IPS-NIHi7 (cell line): ENCODE results near the gene TTC7B.
"Not testable (repeated sequence)": the region's sequence is repeated elsewhere in the genome, so short reads cannot be mapped to it uniquely, and the experiment has no call there.

Experiments used
- DNase-seq: peaks from one replicate; pipeline ENCODE4 v3.0.0; 2012; ENCODE audit warnings: mixed read lengths; ENCODE audit errors: extremely low spot score

Gene TTC7B, protein sequence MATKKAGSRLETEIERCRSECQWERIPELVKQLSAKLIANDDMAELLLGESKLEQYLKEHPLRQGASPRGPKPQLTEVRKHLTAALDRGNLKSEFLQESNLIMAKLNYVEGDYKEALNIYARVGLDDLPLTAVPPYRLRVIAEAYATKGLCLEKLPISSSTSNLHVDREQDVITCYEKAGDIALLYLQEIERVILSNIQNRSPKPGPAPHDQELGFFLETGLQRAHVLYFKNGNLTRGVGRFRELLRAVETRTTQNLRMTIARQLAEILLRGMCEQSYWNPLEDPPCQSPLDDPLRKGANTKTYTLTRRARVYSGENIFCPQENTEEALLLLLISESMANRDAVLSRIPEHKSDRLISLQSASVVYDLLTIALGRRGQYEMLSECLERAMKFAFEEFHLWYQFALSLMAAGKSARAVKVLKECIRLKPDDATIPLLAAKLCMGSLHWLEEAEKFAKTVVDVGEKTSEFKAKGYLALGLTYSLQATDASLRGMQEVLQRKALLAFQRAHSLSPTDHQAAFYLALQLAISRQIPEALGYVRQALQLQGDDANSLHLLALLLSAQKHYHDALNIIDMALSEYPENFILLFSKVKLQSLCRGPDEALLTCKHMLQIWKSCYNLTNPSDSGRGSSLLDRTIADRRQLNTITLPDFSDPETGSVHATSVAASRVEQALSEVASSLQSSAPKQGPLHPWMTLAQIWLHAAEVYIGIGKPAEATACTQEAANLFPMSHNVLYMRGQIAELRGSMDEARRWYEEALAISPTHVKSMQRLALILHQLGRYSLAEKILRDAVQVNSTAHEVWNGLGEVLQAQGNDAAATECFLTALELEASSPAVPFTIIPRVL

DNA sequence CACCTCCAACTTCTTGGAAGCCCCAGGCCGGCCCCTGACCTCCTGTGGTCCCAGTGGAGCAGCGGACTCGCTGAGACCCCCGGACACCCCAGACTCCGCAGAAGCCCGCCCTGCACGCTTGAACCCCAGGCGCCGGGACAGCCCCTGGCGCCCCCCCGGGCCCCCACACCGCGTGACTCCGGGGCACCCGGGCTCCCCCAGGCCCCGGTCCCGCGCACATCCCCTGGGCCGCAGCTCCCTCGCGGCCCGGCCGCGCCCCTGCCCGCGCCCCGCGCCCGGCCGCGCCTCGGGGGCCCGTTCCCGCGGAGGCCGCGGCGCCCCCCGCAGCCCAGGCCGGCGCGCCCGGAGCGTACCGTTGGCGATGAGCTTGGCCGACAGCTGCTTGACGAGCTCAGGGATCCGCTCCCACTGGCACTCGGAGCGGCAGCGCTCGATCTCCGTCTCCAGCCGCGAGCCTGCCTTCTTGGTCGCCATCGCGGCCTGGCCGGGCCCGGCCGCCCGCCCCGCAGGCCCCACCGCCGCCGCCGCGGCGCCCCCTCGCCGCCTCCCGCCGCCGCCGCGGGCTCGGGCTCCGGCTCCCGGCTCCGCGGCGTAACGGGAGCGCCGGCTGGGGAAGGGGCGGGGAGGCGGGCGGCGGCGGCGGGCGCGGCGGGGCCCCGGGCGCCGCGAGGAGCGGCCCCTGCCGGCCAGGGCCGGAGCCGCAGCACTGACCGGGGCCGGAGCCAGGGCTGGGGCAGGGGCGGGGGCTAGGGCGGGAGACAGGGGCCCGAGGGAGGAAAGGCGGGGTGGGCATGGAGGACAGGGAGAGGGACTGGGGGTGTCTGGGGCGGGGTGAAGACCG is at the start of gene TTC7B:
TSS of gene TTC7B (minus strand) at position 609 of the 841 bp plus-strand sequence. CDS start at position 474, 135 bp downstream.
- DNase-seq: peak; percentile 93

GRCh38 chr14:90864741-90865140 is 48.5 kb upstream of the TTC7B start:
- no peak for DNase-seq

DNA sequence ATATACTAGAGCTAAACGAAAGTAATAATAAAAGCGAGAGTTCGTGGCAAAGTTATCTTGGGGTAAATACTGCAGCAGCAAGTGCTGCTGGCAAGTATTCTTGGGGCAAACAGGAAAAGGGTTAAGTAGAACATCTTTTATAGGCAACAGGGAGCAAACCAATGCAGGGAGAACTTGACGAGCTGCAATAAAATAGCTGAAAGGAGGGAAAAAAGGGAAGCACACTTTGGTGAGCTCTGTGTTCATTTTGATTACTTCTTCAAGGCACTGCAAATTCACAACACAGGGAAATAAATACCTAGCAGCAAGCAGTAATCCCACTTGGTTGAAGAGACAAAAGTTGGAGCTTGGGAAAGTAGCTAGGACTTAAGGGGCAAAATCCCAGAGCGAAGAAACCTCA is 42.3 kb upstream of the TTC7B start:
- no peak for DNase-seq

GRCh38 chr14:90857866-90858265 is 41.6 kb upstream of the TTC7B start:
- no peak for DNase-seq

GRCh38 chr14:90856115-90856514 is 39.9 kb upstream of the TTC7B start:
- not testable (repeated sequence) for DNase-seq

GRCh38 chr14:90853116-90853515 is 36.9 kb upstream of the TTC7B start:
- no peak for DNase-seq

DNA sequence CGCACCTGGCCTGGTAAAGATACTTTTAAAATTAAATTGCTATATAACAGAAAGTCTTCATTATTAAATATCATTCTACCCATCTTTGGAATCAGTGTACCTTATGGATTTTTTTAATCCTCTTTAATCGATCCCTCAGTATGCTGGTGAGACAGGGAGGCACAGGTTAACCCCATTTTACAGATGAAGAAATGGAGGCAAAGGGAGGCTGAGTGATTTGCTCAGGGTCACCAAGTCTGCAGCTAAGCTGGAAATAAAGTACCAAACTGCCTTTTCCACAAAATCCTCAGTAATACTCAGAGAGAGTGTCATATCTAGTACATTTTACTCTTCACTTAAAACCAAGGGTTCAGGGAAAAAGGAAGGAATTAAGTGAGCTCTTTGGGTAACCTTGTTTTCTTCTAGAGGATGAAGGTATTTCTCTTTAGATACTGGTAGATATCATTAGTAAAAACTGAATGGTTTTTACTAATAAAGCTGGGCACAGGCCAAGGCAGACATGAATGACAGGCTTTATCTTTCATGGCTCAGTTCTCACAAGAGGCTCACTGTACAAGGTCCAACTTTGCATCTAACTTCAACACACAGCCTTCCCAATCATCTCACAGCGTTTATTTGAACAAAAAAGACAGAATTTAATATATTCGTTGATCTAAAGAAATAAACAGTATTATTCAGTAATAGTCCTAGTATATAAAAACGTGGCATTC is 35.3 kb upstream of the TTC7B start:
- DNase-seq: no peak

GRCh38 chr14:90850487-90850886 is 34.3 kb upstream of the TTC7B start:
- peak; percentile 56 for DNase-seq

- DNase-seq: no peak
Measured at GRCh38 chr14:90849787-90850444, 33.7 kb upstream of the TTC7B start.

DNA sequence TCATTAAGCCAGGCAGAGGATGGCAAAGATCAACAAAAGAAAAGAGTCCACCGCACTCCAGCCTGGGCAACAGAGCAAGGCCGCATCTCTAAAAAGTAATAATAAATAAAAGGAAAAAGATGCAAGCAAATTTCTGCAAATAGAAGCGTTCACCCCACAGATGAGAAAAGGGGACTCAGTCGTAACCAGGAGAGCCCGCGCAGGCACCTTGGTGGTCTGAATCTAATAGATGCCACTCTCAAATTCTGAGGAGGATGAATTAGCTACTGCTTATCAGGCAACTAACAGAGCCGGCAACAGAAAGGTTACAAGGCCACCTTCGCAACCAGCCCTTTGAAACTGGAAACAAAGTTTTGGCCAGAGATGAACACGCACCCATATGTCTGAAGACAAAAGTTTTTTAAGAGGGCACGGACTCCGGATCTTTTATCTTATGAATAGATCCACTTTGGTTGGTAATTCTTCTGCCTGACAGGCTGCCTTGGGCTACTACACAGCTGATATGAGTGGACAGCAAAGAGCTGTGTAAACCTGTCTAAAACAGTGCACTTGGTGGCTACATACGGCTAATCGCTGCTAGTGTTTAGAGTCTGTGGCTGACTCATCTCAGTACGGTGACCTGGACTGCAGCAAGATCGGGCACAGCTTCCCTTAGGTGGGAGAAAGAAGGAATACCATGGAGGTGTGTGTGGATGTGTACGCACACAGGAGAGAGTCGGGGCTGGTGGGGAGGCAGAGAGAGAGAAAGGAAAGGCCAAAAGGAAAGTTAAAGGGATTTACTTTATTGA is 32.9 kb upstream of the TTC7B start:
- DNase-seq: no peak

GRCh38 chr14:90846511-90846910 is 30.3 kb upstream of the TTC7B start:
- no peak for DNase-seq

- no peak for DNase-seq
Measured at GRCh38 chr14:90844321-90844720, 28.1 kb upstream of the TTC7B start.

GRCh38 chr14:90842726-90843125 is 26.5 kb upstream of the TTC7B start:
- DNase-seq: no peak

- not testable (repeated sequence) for DNase-seq
Measured at GRCh38 chr14:90840667-90841066, 24.4 kb upstream of the TTC7B start.

GRCh38 chr14:90839889-90840266 is 23.6 kb upstream of the TTC7B start:
- no peak for DNase-seq

GRCh38 chr14:90839024-90839888 is 23.0 kb upstream of the TTC7B start:
- DNase-seq: peak; percentile 8

GRCh38 chr14:90838531-90838930 is 22.3 kb upstream of the TTC7B start:
- DNase-seq: not testable (repeated sequence)

GRCh38 chr14:90837355-90837754 is 21.1 kb upstream of the TTC7B start:
- no peak for DNase-seq

DNA sequence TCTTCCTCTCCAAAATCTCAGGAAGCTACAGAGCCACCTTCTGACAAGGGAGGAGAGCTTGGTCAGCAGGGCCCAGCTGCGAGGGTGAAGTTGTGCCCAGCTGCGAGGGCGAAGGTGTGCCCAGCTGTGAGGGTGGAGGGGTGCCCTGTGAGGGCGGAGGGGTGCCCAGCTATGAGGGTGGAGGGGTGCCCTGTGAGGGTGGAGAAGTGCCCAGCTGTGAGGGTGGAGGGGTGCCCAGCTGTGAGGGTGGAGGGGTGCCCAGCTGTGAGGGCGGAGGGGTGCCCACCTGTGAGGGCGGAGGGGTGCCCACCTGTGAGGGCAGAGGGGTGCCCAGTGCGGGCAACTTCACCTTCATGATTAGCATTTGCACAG is 20.4 kb upstream of the TTC7B start:
- DNase-seq: no peak
